HepG2 (cell line): ENCODE measurements around the gene ARMC5. TPM values are rescaled to one million over a fixed set of nuclear protein-coding genes. Genes with fewer than 3 reads are reported as not detected.

Source experiments
- ARNT ChIP-seq: fragments of 450-650 bp; IDR thresholded peaks from 2 replicates; pipeline ENCODE4 v1.6.1; 2017
- ATF1 ChIP-seq: IDR thresholded peaks from 2 replicates; pipeline ENCODE4 v1.6.1; 2016; ENCODE audit warnings: mild to moderate bottlenecking, control low read depth
- BCL3 ChIP-seq: sonication (generic); formaldehyde crosslinking; IDR thresholded peaks from 2 replicates; pipeline ENCODE4 v1.5.1; 2020; ENCODE audit warnings: mild to moderate bottlenecking, missing genetic modification reagents, moderate library complexity
- FOXK1 ChIP-seq: sonication (generic); formaldehyde crosslinking; IDR thresholded peaks from 2 replicates; pipeline ENCODE4 v1.4.0; 2020; ENCODE audit warnings: low read depth, missing genetic modification reagents, borderline replicate concordance
- HMGA1 ChIP-seq: sonication (generic); formaldehyde crosslinking; conservative IDR thresholded peaks from 2 replicates; pipeline ENCODE4 v1.4.0; 2020; ENCODE audit warnings: missing genetic modification reagents
- KLF16 ChIP-seq, 2 experiments: sonication (generic) in 1 of 2; formaldehyde crosslinking in 1 of 2; IDR thresholded peaks; 2 replicates each; pipeline versions ENCODE4 v1.6.1 to v1.8.0; 2016 to 2023; ENCODE audit warnings: missing genetic modification reagents in 2 of 2, missing compliant biosample characterization in 1 of 2
- MAFG ChIP-seq: sonication (generic); formaldehyde crosslinking; IDR thresholded peaks from 2 replicates; pipeline ENCODE4 v1.5.1; 2020; ENCODE audit warnings: mild to moderate bottlenecking, missing genetic modification reagents
- POGZ ChIP-seq: sonication (generic); formaldehyde crosslinking; IDR thresholded peaks from 2 replicates; pipeline ENCODE4 v1.4.0; 2020; ENCODE audit warnings: mild to moderate bottlenecking, missing genetic modification reagents
- POLR2AphosphoS2 ChIP-seq: IDR thresholded peaks from 2 replicates; pipeline ENCODE4 v1.6.1; 2011; ENCODE audit warnings: low read depth, low read length, improper control_type of control experiment
- REL ChIP-seq: sonication (generic); formaldehyde crosslinking; conservative IDR thresholded peaks from 2 replicates; pipeline ENCODE4 v1.8.0; 2022; ENCODE audit warnings: mild to moderate bottlenecking, missing genetic modification reagents, moderate library complexity
- SNRNP70 ChIP-seq: fragments of 200-400 bp; formaldehyde crosslinking; IDR thresholded peaks from 2 replicates; pipeline ENCODE4 v1.6.1; 2017; ENCODE audit warnings: mild to moderate bottlenecking, low read depth, low read length, moderate library complexity
- TAF1 ChIP-seq: sonication (generic); formaldehyde crosslinking; IDR thresholded peaks from 2 replicates; pipeline ENCODE4 v1.4.0; 2020; ENCODE audit warnings: missing genetic modification reagents
- U2AF1 ChIP-seq: fragments of 200-400 bp; formaldehyde crosslinking; optimal IDR thresholded peaks from 2 replicates; pipeline ENCODE3; 2017; ENCODE audit warnings: mild to moderate bottlenecking, low read depth, low read length
- ZC3H13 ChIP-seq: sonication (generic); formaldehyde crosslinking; IDR thresholded peaks from 2 replicates; pipeline ENCODE4 v1.8.1; 2023; ENCODE audit warnings: mild to moderate bottlenecking, missing genetic modification reagents, moderate library complexity
- ZFP36 ChIP-seq: fragments of 150-350 bp; IDR thresholded peaks from 2 replicates; pipeline ENCODE4 v1.6.1; 2018; ENCODE audit warnings: borderline replicate concordance, low read length, low read depth; ENCODE audit not compliant: partially characterized antibody
- ZFP37 ChIP-seq: sonication (generic); formaldehyde crosslinking; IDR thresholded peaks from 2 replicates; pipeline ENCODE4 v1.4.0; 2020; ENCODE audit warnings: missing genetic modification reagents, borderline replicate concordance
- ZFP41 ChIP-seq: sonication (generic); formaldehyde crosslinking; IDR thresholded peaks from 2 replicates; pipeline ENCODE4 v1.4.0; 2020; ENCODE audit warnings: mild to moderate bottlenecking, missing genetic modification reagents, borderline replicate concordance
- ZMAT3 ChIP-seq: sonication (generic); formaldehyde crosslinking; conservative IDR thresholded peaks from 2 replicates; pipeline ENCODE4 v1.7.0; 2021; ENCODE audit warnings: missing genetic modification reagents
- ZNF496 ChIP-seq: sonication (generic); formaldehyde crosslinking; IDR thresholded peaks from 2 replicates; pipeline ENCODE4 v1.8.1; 2023; ENCODE audit warnings: mild to moderate bottlenecking, moderate library complexity, missing genetic modification reagents; ENCODE audit not compliant: insufficient replicate concordance
- ZNF570 ChIP-seq: sonication (generic); formaldehyde crosslinking; IDR thresholded peaks from 2 replicates; pipeline ENCODE4 v1.4.0; 2020; ENCODE audit warnings: mild to moderate bottlenecking, missing genetic modification reagents, borderline replicate concordance
- ZNF674 ChIP-seq: sonication (generic); formaldehyde crosslinking; IDR thresholded peaks from 2 replicates; pipeline ENCODE4 v1.5.0; 2020; ENCODE audit warnings: low read depth, mild to moderate bottlenecking, missing genetic modification reagents
- ZNF737 ChIP-seq: sonication (generic); formaldehyde crosslinking; IDR thresholded peaks from 2 replicates; pipeline ENCODE4 v1.5.0; 2020; ENCODE audit warnings: missing genetic modification reagents, mild to moderate bottlenecking, borderline replicate concordance
- polyA plus RNA-seq, 8 experiments: library from polyadenylated mRNA; depleted of rRNA in 3 of 8; stranded (reverse) in 7 of 8; unstranded in 1 of 8; fragments of >200 nt; fragmentation: Illumina TruSeq in 4 of 8; extraction: Trizol in 4 of 8; gene quantifications; 2 replicates each; pipeline versions ENCODE4 v1.2.1 to v1.2.3, GENCODE V29; 2011 to 2016; ENCODE audit warnings: low read depth in 4 of 8, missing spikeins in 1 of 8, mixed read lengths in 1 of 8; ENCODE audit not compliant: insufficient read depth in 1 of 8
- total RNA-seq, 5 experiments: library from RNA; depleted of rRNA; stranded (reverse); fragments of >200 nt; fragmentation: Illumina TruSeq; extraction: Trizol; gene quantifications; 2 replicates each; pipeline ENCODE4 v1.2.3, GENCODE V29; 2016; ENCODE audit warnings: low read depth in 1 of 5
- TF ChIP-seq, protein P1 (sequence below): sonication (generic); formaldehyde crosslinking; IDR thresholded peaks from 2 replicates; pipeline ENCODE4 v1.4.0; 2020; ENCODE audit warnings: mild to moderate bottlenecking, missing genetic modification reagents
- TF ChIP-seq, protein P2 (sequence below): sonication (generic); formaldehyde crosslinking; IDR thresholded peaks from 2 replicates; pipeline ENCODE4 v1.4.0; 2020; ENCODE audit warnings: missing genetic modification reagents
- TF ChIP-seq, protein P3 (sequence below): conservative IDR thresholded peaks from 2 replicates; pipeline ENCODE4 v1.6.1; 2018; ENCODE audit warnings: missing genetic modification reagents

The ARMC5 gene
- total and polyA plus RNA-seq, 2 of the 13 experiments (the other 11 are each of a cell fraction or from before 2014, with no cell fraction given) = 10.8 to 22.3 TPM

DNA sequence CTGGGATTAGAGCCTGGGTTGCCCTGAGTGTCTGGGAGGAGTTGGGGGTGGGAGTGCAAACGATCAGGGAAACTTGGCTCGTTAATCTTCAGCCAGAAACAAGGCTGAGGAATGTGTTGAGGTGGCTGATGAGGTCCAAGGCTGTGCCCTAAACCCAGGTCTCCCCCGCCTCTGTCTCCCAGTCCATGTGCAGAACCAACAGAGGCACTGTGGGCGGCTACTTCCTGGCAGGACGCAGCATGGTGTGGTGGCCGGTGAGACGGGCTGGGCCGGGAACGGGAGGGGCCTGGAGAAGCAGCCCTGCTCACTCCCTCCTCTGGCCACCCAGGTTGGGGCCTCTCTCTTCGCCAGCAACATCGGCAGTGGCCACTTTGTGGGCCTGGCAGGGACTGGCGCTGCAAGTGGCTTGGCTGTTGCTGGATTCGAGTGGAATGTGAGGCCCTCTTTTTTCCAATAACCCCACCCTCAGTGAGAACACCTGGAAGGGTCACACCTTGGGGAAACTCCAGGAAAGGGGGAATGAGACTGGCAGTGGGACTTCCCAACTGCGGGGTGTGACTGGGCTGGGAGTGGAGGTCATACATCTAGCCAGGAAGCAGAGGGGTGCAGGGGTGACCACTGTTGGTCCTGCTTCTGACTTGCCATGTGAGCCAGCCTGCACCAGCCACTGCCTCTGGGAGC lies 25.3 kb downstream of the ARMC5 start (continued):
- TF ChIP-seq KLF16 (CRISPR knock-in tag; IDR thresholded peaks at IDR 0.05) = peak in 1 of 2 experiments; percentile 51; a peak in 1 of 4 replicates
- no peak for TF ChIP-seq ZMAT3 (CRISPR knock-in tag)
- 0 out of 2 replicates have a peak, but pooled peaks have one; percentile 47 for TF ChIP-seq ZFP41 (CRISPR knock-in tag)
- TF ChIP-seq POLR2AphosphoS2 = no peak
- TF ChIP-seq ATF1 (CRISPR knock-in tag) = no peak
- peak; percentile 63 for TF ChIP-seq U2AF1
- TF ChIP-seq SNRNP70 = no peak
- TF ChIP-seq ZC3H13 = 0 out of 2 replicates have a peak, but pooled peaks have one; percentile 55
- TF ChIP-seq FOXK1 (CRISPR knock-in tag) = peak; percentile 27; the same call in 1 of the 2 replicates
- no peak for TF ChIP-seq BCL3
- TF ChIP-seq ZFP36 = no peak
- no peak for TF ChIP-seq ZNF737 (CRISPR knock-in tag)
- TF ChIP-seq ZFP37 (CRISPR knock-in tag) = peak; percentile 72; the same call in 1 of the 2 replicates
- TF ChIP-seq TAF1 (CRISPR knock-in tag) = peak; percentile 50; the same call in 1 of the 2 replicates
- TF ChIP-seq ZNF496 (CRISPR knock-in tag) = no peak
- TF ChIP-seq HMGA1 = no peak
- TF ChIP-seq, protein P1, sequence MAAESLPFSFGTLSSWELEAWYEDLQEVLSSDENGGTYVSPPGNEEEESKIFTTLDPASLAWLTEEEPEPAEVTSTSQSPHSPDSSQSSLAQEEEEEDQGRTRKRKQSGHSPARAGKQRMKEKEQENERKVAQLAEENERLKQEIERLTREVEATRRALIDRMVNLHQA = no peak
- TF ChIP-seq ZNF674 (CRISPR knock-in tag) = no peak
- no peak for TF ChIP-seq REL (CRISPR knock-in tag)
- TF ChIP-seq POGZ (CRISPR knock-in tag) = no peak; the same call in 1 of the 2 replicates
- TF ChIP-seq, protein P2, sequence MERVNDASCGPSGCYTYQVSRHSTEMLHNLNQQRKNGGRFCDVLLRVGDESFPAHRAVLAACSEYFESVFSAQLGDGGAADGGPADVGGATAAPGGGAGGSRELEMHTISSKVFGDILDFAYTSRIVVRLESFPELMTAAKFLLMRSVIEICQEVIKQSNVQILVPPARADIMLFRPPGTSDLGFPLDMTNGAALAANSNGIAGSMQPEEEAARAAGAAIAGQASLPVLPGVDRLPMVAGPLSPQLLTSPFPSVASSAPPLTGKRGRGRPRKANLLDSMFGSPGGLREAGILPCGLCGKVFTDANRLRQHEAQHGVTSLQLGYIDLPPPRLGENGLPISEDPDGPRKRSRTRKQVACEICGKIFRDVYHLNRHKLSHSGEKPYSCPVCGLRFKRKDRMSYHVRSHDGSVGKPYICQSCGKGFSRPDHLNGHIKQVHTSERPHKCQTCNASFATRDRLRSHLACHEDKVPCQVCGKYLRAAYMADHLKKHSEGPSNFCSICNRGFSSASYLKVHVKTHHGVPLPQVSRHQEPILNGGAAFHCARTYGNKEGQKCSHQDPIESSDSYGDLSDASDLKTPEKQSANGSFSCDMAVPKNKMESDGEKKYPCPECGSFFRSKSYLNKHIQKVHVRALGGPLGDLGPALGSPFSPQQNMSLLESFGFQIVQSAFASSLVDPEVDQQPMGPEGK (CRISPR knock-in tag) = peak; percentile 84
- TF ChIP-seq MAFG (CRISPR knock-in tag) = no peak
- TF ChIP-seq ARNT = no peak
- TF ChIP-seq ZNF570 (CRISPR knock-in tag) = no peak
- TF ChIP-seq, protein P3, sequence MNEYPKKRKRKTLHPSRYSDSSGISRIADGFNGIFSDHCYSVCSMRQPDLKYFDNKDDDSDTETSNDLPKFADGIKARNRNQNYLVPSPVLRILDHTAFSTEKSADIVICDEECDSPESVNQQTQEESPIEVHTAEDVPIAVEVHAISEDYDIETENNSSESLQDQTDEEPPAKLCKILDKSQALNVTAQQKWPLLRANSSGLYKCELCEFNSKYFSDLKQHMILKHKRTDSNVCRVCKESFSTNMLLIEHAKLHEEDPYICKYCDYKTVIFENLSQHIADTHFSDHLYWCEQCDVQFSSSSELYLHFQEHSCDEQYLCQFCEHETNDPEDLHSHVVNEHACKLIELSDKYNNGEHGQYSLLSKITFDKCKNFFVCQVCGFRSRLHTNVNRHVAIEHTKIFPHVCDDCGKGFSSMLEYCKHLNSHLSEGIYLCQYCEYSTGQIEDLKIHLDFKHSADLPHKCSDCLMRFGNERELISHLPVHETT (CRISPR knock-in tag) = 0 out of 2 replicates have a peak, but pooled peaks have one; percentile 39
